ENCODE results near the gene STK24. TPM values are rescaled to one million over a fixed set of nuclear protein-coding genes. Genes with fewer than 3 reads are reported as not detected.

The STK24 gene
- total RNA-seq, 2 experiments from 2014 or later: 150 to 152 TPM

DNA sequence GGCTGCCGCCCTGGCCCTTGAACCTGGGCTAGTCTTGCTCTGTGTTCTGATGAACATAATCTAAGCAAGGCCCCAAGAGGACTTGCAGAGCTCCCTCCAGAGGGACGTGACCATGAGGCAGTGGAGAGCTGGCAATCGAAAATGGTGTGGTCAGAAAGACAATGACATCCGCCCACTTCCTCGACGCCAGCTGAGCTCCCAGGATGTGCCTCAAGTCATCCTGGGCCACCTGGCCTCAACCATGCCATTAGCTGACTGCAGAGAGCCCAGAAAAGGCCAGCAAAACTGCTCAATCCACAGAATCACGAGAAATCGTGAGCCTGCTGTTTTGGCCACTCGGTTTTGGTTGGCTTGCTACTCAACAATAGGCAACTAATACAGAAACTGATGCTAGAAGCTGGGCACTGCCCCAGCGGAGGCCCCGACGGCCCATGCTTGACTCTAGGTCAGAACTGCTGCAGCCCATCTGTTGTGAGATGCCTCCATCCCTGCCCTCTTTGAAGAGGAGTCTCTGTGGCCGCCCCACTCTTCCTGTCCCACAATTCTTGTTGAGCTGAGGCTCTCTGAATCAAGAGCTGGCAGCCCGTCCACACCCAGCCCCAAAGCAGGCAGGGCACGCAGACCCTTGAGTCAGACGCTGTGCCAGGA lies 53.3 kb downstream of the STK24 start:
- POLR2A ChIA-PET: no interaction called here
- CTCF ChIA-PET: interaction anchor here (0.5 kb wide), 1 partner anchor 14 kb away, joined by 3 read pairs; no protein-coding TSS in a partner anchor

DNA sequence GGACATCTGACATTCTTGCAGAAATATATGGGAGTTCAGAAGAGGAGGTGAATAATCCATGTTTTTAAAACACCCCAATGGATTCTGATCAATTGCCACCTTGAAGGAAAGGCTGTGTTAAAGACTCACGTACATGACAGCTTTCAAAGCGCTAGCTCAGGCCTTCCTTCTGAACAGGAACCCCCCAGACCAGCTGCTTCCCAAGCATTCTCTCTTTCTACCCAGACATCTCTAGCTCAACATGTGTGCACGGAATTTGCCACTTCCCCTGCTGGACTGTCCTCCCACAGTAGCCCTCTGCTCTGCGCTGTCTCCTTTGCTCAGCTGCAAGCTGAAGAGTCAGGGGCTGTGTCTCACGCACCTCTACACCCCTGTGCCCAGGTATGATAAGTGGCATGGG lies 54.5 kb downstream of the STK24 start:
- CTCF ChIA-PET: no interaction called here
- POLR2A ChIA-PET: no interaction called here

DNA sequence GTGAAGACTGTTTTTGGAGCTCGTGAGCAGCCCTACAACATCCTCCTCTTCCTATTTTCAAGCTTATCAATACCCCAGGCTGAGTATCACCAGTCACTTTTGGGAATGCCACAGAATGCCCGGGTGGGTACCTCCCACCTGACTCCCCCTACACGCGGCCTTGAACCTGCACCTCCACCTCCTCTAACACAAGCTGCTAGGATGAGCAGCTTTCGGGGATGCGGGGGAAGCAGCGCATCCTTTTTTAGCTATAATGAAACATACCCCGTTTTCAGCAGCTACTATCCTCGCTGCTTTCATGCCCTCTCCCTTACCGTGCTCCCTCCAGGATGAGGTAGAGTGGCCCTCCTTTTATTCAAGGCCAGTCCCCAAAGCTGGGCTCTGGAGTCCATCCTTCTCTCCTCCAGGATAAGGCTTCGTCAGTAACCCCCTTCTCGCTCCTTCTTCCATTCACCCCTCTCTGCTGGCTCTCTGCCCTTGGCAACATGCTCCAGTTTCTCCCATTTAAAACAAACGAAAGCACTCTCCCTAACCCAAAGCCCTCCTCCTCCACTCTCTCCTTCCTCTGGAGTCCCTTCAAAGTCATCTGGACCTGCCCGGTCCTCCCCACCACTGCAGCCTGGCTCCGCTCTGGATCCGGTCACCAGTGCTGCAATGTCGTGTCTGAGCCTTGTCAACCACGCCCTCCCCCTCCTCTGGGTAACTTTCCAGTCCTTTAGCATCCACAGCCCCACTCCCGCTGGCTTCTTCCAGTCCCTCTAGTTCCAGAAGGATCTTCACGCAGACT lies 55.3 kb downstream of the STK24 start:
- CTCF ChIA-PET: no interaction called here
- POLR2A ChIA-PET: no interaction called here

DNA sequence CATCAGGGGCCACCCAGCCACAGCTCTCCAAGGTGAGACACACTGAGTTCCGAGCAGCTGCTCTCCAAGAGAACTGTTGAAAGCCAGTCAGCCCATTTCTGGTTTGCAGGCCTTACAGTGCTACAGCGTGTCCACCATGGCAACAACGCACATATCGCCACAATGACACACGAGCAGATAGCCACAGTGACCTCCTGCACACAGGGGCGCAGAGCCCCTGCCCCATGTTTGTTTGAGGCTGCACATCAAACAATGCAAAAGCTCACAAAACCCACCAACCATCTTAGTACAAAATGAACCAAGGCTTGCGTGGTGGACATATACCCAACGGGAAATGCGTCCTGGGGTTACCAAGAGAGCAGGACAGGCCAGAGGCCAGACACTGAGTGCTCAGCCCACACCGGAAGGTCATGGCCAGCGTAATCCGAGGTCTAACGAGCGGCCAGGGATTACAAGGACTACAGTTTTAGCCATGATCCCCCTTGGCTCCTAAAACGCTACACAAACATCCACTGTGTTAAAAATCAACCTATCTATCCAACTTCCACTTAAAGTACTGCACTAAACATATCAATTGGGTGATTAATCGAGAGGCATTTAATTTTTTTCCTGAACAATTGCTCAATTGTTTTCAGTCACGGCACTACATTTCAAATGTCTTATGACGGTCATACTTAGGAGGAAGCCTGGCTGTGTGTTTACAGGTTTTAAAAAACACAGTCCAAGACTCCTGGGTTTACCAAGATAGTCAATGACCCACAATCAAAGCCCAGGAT lies 56.0 kb downstream of the STK24 start:
- POLR2A ChIA-PET: no interaction called here
- CTCF ChIA-PET: interaction anchor here (0.6 kb wide), 1 partner anchor 50 kb away, joined by 3 read pairs; no protein-coding TSS in a partner anchor

DNA sequence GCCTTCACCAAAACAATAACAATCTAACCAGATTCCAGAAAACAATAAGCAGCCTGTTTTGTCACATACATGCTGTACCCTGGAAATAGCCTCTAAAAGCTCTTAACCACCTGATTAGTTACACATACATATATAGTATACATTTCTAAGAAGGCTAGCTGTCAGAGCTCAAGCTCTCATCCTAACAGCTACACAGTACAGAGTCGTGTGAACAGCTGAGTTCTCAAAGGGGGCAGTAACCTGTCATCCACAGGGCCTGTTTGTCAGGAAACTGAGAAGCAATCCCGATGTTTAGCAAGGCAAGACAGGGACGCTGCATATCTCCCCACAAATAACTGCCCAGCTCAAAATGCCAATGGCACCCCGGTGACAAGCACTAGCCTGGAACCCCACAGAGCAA lies 56.9 kb downstream of the STK24 start:
- POLR2A ChIA-PET: no interaction called here
- CTCF ChIA-PET: interaction anchor here (0.6 to 1.0 kb wide), 2 partner anchors 12 to 51 kb away, joined by 3 read pairs; no protein-coding TSS in a partner anchor

DNA sequence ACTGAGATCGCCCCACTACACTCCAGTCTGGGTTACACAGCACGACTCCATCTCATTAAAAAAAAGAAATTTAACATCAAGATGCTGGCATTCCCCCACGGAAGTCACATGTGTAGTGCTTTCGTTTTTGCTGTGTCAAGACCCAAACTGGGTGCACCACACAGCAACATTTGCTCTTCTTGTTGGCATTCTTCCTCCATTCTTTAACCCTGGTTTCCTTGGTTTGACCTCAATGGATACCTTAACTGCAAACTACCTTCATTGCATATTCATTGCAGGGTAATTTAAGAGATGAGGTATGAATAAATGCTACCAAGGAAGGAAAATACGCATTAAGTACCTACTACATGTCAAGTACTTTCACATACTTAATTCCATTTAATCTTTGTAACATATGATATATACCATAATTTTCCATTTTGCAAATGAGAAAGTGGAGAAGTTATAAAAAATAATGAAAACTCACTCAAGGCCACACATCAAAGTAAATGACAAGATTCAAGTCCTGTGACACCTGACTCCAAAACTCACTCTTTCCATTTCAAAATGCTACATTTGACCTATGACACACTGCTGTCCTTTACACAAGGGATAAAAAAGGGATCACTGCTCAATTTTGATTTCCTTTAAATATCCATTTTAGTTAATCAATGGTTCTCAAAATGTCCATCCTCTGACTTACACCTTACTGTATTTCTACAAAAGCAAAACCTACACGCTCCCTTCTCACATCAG lies 59.2 kb downstream of the STK24 start:
- CTCF ChIA-PET: interaction anchor here (1.4 kb wide), 1 partner anchor 35 kb away, joined by 4 read pairs; no protein-coding TSS in a partner anchor
- POLR2A ChIA-PET: no interaction called here

DNA sequence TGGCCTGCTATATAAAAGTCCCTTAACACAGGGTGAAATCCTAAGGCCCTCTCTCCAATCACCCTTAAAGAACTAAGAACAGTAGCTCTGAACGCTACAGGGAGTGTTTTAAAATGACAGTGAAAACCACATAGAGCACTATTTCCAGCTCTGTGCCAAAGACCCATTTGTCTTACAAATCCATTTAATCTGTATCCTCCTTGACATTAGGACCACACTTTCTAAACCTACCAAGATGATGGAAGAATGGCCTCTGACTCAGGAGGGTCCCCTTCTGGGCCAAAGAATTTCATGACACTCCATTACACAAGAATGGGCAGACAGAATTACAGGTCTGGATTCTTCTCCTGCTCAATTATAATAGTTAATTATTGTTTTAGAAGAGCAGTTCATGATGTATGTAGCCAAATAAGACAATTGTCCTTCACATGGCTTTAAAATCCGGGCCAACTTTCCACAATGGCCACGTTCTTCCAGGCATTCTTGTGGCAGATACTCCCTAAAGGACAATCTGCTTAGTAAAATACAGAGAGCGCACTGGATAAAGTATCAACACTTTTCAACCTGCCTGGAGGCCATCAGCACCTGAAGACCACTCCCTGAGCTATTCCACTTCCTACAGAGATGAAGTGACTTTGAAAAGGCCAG lies 61.0 kb downstream of the STK24 start:
- CTCF ChIA-PET: interaction anchor here (0.8 to 1.4 kb wide), 6 partner anchors 11 to 60 kb away, joined by 3 to 4 read pairs (median 3); no protein-coding TSS in a partner anchor

DNA sequence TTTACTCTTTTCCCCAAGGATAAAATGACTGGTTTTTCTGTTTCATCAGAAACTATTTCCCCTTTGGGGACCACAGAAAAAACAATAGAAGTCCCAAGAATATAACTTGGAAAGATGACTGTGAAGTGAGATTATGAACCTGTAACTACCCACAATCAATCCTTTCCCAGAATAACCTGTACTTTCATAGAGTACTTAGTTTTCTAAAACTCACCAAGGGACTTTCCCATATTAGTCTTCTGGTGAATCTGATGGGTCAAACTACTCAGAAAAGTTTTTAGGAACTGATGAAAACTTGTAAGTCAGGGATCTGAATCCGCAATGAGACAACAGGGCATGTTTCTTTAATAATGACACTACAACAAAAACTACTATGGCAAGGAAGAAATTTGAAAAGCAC lies 62.6 kb downstream of the STK24 start:
- POLR2A ChIA-PET: no interaction called here
- CTCF ChIA-PET: no interaction called here

More for the DNA sequence above, 61.0 kb downstream of the STK24 start:
- POLR2A ChIA-PET: interaction anchor here (0.8 kb wide), 1 partner anchor 13 kb away, joined by 5 read pairs; no protein-coding TSS in a partner anchor

DNA sequence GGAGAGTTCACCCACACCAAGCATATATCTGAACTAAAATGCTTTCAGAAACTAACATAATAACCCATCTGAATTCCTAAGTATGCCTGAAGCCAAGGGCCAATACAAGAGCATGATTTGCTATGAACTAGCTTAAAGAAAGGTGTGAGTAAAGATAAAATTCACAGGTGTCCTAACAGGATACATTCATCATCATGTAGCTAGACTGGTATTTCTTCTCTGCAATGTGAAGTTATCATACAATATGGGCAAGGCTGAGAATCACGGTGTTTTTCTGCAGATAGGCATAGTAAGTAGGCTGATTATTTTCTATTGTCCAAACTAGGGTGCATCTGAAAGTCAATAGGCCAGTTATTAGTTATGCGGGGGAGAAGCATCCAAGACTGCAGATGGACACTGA lies 63.1 kb downstream of the STK24 start:
- ChIA-PET POLR2A (no interaction called here), CTCF (no interaction called here)

DNA sequence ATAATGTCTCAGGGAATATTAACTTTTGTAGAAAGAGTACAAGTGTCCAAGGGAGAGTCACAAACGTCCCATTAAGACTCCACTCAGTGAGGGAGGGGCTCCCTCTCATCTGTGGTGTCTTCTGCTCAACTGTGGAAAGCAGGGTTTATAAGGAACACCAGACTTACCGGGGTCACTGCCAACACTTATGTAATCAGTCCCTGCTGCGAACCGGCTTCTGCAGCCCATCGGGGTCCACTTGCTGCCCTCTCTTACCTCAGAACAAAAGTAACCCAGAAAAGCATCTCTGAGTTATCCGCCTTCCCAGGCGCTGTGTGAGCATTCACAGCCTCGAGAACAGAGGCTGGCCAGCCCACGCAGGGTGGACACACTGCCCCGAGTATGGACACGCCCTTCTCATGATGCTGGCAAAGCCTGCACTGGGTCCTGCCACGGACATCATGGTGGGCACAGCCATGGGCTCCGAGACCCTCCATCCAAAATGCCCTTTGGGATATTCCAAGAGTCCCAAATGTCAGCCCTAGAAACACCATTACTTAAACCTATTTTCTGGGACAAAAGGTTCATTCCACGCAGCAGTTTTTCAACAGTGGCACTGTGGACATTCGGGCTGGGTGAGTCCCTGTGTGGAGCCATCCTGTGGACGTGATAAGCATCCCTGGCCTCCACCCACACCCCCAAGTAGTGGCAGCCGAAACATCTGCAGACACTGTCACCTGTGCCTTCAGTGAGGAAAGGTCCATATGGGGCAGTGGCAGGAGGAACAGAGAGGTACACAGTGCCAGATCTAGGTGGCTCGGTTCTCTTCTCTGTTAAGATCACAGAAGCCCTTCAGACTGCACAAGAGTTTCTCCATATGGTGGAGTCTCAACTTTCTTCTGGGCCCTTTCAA lies 63.9 kb downstream of the STK24 start:
- ChIA-PET POLR2A (no interaction called here), CTCF (no interaction called here)

DNA sequence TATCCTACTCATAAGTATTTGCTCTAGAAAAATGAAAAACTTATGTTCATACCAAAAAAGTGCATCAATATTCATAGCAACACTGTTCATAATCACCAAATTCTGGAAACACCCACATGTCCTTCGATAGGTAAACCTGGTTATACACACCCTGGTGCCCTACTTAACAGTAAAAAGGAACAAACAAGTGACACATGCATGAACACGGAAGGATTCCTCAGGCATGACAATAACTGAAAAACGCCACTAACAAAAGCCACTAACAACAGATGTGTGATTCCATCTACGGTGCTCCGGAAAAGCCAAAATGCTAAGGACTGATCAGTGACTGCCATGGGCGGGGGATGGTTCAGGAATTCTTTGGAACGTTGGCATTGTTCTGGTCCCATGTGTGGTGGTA lies 65.5 kb downstream of the STK24 start:
- POLR2A ChIA-PET: no interaction called here
- CTCF ChIA-PET: no interaction called here

DNA sequence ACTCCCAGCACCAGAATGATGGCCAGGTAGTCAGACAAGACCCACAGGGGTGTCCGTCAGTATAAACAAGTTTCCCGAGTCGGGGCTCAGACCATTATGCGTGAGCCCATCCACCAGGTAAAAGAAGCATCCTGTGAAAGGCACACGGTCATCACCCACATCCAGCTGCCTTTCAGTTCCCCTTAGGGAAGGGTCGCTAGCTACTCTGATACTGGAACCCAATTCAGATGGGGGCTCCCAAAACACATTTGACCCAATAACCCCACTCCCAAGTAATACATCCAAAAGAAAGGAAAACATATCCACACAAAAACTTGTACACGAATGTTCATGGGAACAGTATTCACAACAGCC lies 66.8 kb downstream of the STK24 start:
- ChIA-PET CTCF (interaction anchor here (1.1 kb wide), 1 partner anchor 16 kb away, joined by 3 read pairs; no protein-coding TSS in a partner anchor), POLR2A (no interaction called here)

DNA sequence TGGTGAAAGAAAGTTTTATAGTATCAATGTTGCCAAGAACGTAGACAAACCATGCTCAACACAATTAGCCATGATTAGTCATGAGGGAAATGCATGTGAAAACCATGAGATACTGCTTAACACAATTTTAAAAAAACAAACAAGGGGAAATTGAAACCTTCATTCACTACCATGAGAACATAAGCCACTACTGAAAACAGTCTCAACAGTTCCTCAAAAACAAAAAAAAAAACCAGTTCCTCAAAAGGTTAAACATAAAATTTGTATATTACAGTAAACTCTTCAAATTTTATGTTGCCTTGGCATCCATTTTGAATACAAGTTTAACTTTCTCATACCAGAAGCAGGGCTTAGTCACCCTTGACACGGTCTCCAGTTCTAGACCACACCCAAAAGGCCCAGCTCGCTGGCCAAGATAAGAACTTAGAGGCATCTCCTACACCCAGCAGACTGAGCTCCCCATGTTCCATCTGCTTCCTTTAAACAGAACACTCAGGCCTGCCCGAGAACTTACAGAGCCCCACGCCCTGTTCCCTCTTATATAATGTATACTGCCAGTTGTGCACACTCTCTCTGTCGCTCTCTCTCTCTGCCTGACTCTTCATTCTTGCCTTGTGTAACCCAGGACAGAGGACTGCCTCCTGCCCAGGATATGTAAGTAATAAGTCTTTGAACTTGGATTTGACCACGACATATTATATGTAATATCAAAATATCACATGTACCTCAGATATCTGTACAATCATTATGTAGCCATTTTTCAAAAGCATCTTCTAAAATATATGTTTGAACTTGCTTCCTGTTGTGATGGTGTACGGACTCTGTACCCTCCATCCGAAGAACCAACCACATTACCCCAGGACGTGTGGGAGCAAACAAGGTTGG lies 67.4 kb downstream of the STK24 start:
- ChIA-PET POLR2A (interaction anchor here (1.0 kb wide), 1 partner anchor 29 kb away, joined by 3 read pairs; no protein-coding TSS in a partner anchor), CTCF (interaction anchor here (1.1 kb wide), 1 partner anchor 17 kb away, joined by 3 read pairs; no protein-coding TSS in a partner anchor)

DNA sequence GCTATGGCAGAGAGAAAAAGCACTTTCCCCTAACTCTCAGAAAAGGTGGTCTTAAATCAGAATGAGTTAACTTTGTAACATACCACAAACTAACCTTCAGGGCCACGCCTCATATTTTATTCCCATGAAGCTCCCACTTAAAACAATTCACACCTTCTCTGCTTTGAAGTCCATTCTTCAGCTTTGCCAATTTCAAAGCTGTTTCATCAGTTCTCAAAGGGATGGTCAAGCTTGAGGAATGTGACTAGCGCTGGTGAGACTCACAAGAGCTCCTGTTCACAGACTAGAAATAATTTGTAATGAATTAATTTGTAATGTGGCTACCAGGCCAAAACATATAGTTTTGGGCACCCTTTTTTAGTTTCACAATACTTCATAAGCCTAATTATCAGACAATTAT lies 68.2 kb downstream of the STK24 start:
- ChIA-PET POLR2A (interaction anchor here (1.0 kb wide), 1 partner anchor 28 kb away, joined by 3 read pairs; no protein-coding TSS in a partner anchor), CTCF (no interaction called here)

DNA sequence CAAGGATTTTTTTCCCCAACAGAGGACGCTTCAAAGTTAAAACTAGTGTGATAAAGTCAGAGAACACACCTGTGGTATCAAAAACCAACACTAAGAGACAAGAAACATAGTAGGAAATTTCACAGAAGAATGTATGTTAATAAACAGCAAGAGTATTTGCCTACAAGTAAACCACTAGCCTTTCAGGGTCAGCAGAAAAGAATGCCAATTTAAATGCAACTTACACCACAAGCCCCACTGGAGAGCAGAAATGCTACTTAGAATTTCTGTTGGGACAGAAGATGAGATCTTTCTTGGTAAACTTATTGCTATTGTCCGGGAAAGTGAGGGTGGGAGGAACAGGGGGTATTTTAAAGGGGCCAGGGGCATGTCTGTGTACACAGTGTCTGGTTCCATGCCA lies 68.6 kb downstream of the STK24 start:
- POLR2A ChIA-PET: no interaction called here
- CTCF ChIA-PET: interaction anchor here (1.5 kb wide), 1 partner anchor 26 kb away, joined by 4 read pairs; no protein-coding TSS in a partner anchor

DNA sequence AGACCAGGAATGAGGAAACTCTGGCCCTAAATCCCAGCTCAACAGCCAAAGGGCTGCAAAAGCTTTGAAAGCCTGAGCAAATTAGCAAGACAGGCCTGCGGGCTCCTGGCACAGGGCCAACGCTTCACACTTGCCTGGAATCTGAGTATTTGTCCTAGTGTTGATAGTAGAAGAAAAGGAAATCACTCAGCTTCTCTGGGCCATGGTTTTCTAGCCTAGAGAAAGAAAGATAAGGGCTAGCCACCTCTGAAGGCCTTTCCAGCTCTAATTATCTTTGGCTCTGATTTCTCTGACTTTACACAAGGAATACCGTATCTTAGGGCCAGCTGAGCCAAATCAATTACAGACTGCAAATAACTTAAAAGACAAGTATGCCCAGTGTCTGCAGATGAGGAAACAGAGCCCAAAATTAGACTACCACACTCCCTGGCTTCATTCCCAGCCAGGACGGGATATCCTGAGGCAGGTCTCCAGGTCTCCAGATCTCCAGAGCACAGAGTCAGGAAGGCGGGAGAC lies 69.6 kb downstream of the STK24 start:
- CTCF ChIA-PET: interaction anchor here (1.2 to 1.5 kb wide), 3 partner anchors 25 to 61 kb away, joined by 3 to 4 read pairs (median 4); no protein-coding TSS in a partner anchor

More for the DNA sequence above, 69.6 kb downstream of the STK24 start:
- POLR2A ChIA-PET: interaction anchor here (0.5 kb wide), 1 partner anchor 58 kb away, joined by 3 read pairs; no protein-coding TSS in a partner anchor

All from activated CD8-positive, alpha-beta memory T cell treated with anti-CD3 and anti-CD28 coated beads for 36 hours (primary cell).